Lung (tissue), 12 donors: ENCODE measurements around the gene LSAMP. TPM values are rescaled to one million over a fixed set of nuclear protein-coding genes. Genes with fewer than 3 reads are reported as not detected.

ENCODE experiments used
- ATAC-seq: fragments of 200-7000 bp; cut with Tn5 transposase; one replicate; pipeline ENCODE4 v1.9.1; 2020; ENCODE audit warnings: moderate number of reproducible peaks; ENCODE audit not compliant: insufficient read depth, low FRiP score
- DNase-seq, 3 donors: peaks; one replicate each; pipeline ENCODE4 v3.0.0-alpha.2; 2013 to 2017
- H3K27ac ChIP-seq, 2 donors: one replicate each; pipeline ENCODE4 v1.5.1; 2013; ENCODE audit warnings: mild to moderate bottlenecking in 2 of 2, moderate library complexity in 2 of 2, control low read depth in 1 of 2, inconsistent platforms in 1 of 2, low read depth in 1 of 2, low read length in 1 of 2
- H3K27me3 ChIP-seq, 3 donors: one replicate each; pipeline ENCODE4 v1.5.1; 2013; ENCODE audit warnings: low read length in 2 of 3; ENCODE audit not compliant: control insufficient read depth in 3 of 3, insufficient read depth in 3 of 3
- H3K36me3 ChIP-seq, 4 donors: one replicate each; pipeline ENCODE4 v1.5.1; 2013; ENCODE audit warnings: low read length in 4 of 4, mild to moderate bottlenecking in 1 of 4, moderate library complexity in 1 of 4; ENCODE audit not compliant: control insufficient read depth in 4 of 4, insufficient read depth in 4 of 4
- H3K4me1 ChIP-seq, 5 donors: one replicate each; pipeline ENCODE4 v1.5.1; 2013; ENCODE audit warnings: low read length in 5 of 5, mild to moderate bottlenecking in 2 of 5, moderate library complexity in 1 of 5; ENCODE audit not compliant: control insufficient read depth in 5 of 5, insufficient read depth in 5 of 5
- H3K4me3 ChIP-seq: one replicate; pipeline ENCODE4 v1.5.1; 2013; ENCODE audit warnings: mild to moderate bottlenecking, control low read depth, moderate library complexity
- H3K9ac ChIP-seq, 2 donors: one replicate each; pipeline ENCODE4 v1.5.1; 2013; ENCODE audit warnings: low read length in 2 of 2, control low read depth in 1 of 2; ENCODE audit not compliant: insufficient read depth in 1 of 2
- H3K9me3 ChIP-seq, 4 donors: one replicate each; pipeline ENCODE4 v1.5.1; 2013; ENCODE audit warnings: low read length in 3 of 4, mild to moderate bottlenecking in 1 of 4, moderate library complexity in 1 of 4; ENCODE audit not compliant: control insufficient read depth in 4 of 4, insufficient read depth in 3 of 4
- WGBS, 2 donors: extraction: QIAGEN DNeasy Blood & Tissue Kit; methylation state at CpG; one replicate each; pipeline ENCODE4 v1.1.7; 2013; 5-methylcytosine and 5-hydroxymethylcytosine counted together
- polyA plus RNA-seq, 2 donors: library from polyadenylated mRNA; stranded (reverse); fragments of 200-250 nt; gene quantifications; one replicate each; pipeline ENCODE4 v1.2.1, GENCODE V29; 2013
- total RNA-seq, 2 donors: library from RNA; depleted of rRNA in 1 of 2; stranded (reverse); fragments of >200 nt in 1 of 2; gene quantifications; one replicate each; pipeline ENCODE4 v1.2.1, GENCODE V29; 2014 to 2021
- TF ChIP-seq, protein P1 (sequence below): IDR thresholded peaks from 2 replicates; pipeline ENCODE4 v1.5.1; 2012; ENCODE audit warnings: mild to moderate bottlenecking; ENCODE audit errors: control extremely low read depth, extremely low read depth
- donor health status: control.
- donor health status: control.
- donor health status: Bipolar disorder and iron deficiency.
- donor health status: healthy.
- donor health status: DM: yes; HTN: yes; CAD: no.

Gene LSAMP
- total and polyA plus RNA-seq, 4 donors = 1.6 to 21.9 (median 9.5) TPM

DNA sequence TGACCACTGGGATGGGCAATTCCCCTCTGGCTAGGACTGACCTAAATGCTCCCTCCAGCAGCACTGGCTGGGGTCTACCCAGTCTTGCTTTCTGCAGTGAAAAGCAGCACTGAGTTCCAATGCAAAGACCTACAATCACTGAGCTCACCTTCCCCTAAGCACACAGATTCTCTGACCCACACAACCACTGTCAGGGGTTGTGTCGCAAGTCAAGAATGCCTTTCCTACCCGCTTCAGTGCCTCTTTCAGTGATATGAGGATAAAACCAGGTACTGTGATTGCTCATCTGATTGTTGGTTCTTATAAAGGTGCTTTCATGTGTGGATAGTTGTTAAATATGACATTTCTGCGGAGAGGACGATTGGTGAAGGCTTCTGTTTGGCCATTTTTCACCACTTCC is 476.4 kb downstream of the LSAMP start:
- WGBS, 2 donors = 93 to 95% methylated on average over 4 of the region's 4 CpGs
- DNase-seq (no peak), ATAC-seq (no peak)
- no peak overlapping the region for H3K4me3 ChIP-seq
- H3K36me3 ChIP-seq = no peaks in the 10 kb centered on the region
- H3K9ac ChIP-seq = no peak overlapping the region
- TF ChIP-seq, protein P1, sequence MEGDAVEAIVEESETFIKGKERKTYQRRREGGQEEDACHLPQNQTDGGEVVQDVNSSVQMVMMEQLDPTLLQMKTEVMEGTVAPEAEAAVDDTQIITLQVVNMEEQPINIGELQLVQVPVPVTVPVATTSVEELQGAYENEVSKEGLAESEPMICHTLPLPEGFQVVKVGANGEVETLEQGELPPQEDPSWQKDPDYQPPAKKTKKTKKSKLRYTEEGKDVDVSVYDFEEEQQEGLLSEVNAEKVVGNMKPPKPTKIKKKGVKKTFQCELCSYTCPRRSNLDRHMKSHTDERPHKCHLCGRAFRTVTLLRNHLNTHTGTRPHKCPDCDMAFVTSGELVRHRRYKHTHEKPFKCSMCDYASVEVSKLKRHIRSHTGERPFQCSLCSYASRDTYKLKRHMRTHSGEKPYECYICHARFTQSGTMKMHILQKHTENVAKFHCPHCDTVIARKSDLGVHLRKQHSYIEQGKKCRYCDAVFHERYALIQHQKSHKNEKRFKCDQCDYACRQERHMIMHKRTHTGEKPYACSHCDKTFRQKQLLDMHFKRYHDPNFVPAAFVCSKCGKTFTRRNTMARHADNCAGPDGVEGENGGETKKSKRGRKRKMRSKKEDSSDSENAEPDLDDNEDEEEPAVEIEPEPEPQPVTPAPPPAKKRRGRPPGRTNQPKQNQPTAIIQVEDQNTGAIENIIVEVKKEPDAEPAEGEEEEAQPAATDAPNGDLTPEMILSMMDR = no peak
- no peaks in the 10 kb centered on the region for H3K27me3 ChIP-seq
- peaks cover 0 to 2% (median 0%) of the 10 kb centered on the region in 4 donors for H3K9me3 ChIP-seq
- H3K4me1 ChIP-seq = no peaks in the 10 kb centered on the region
- no peak overlapping the region for H3K27ac ChIP-seq

GRCh38 chr3:115961380-115961779 is 483.9 kb downstream of the LSAMP start:
- Histone ChIP-seq H3K4me1 (peaks cover 0 to 2% (median 0%) of the 10 kb centered on the region in 5 donors), H3K36me3 (no peaks in the 10 kb centered on the region), H3K27ac (no peak overlapping the region), H3K4me3 (no peak overlapping the region), H3K27me3 (no peaks in the 10 kb centered on the region), H3K9me3 (no peaks in the 10 kb centered on the region), H3K9ac (no peak overlapping the region)
- ATAC-seq = no peak
- 70 to 78% methylated on average over 4 of the region's 4 CpGs for WGBS, 2 donors
- TF ChIP-seq, protein P1 = no peak
- DNase-seq = no peak

- no peak for ATAC-seq
Observed at GRCh38 chr3:115960799-115961198, 484.5 kb downstream of the LSAMP start.

DNA sequence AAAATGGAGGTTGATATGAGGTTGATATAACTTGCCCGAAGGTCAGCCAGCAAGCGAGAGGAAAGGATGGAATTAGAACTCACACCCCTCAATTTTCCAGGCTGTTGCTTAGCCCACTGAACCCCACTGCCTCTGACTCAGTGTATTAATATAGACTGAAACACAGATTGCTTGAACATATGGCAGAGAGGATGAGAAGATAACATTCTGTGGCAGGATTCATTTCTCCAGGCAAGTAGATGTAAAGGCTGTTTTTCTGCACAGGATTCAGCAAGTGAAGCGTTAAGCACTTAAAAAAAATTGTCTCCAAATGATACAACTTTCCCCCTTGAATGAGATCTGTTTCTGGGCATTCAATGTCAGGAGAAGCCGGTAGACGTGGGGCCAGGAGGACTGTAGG is 486.8 kb downstream of the LSAMP start:
- H3K4me1 ChIP-seq = peaks cover 0 to 2% (median 0%) of the 10 kb centered on the region in 5 donors
- 87 to 89% methylated on average over 5 of the region's 5 CpGs for WGBS, 2 donors
- no peaks in the 10 kb centered on the region for H3K9me3 ChIP-seq
- ATAC-seq (no peak), DNase-seq (no peak)
- no peak overlapping the region for H3K9ac ChIP-seq
- TF ChIP-seq, protein P1 = no peak
- no peak overlapping the region for H3K27ac ChIP-seq
- H3K27me3 ChIP-seq = no peaks in the 10 kb centered on the region
- no peak overlapping the region for H3K4me3 ChIP-seq
- H3K36me3 ChIP-seq = no peaks in the 10 kb centered on the region

More at GRCh38 chr3:115960799-115961198, 484.5 kb downstream of the LSAMP start:
- Histone ChIP-seq H3K36me3 (no peaks in the 10 kb centered on the region), H3K9me3 (no peaks in the 10 kb centered on the region), H3K27me3 (no peaks in the 10 kb centered on the region), H3K4me1 (peaks cover 0 to 2% (median 0%) of the 10 kb centered on the region in 5 donors), H3K4me3 (no peak overlapping the region), H3K9ac (no peak overlapping the region), H3K27ac (no peak overlapping the region)
- no peak for DNase-seq
- 76 to 84% methylated on average over 5 of the region's 5 CpGs for WGBS, 2 donors
- TF ChIP-seq, protein P1 = no peak
